ENCODE measurements around the gene OR1A2. TPM values are rescaled to one million over a fixed set of nuclear protein-coding genes. Genes with fewer than 3 reads are reported as not detected.

Gene OR1A2
- total RNA-seq (2012; rRNA removed) (not detected in 2 replicates), polyA plus RNA-seq (2012; rRNA removed) (not detected in 2 replicates), Bru-seq, nascent RNA (not detected), BruChase-seq, experiment 1, labeled RNA remaining after a 6-hour chase (not detected), BruChase-seq, experiment 2, labeled RNA remaining after a 2-hour chase (not detected)
- polyA plus RNA-seq (2012; cell fraction: cytosol; rRNA removed): not detected in 2 replicates
- not detected in 2 replicates for polyA plus RNA-seq (2012; cell fraction: nucleus; rRNA removed; ENCODE audit: low replicate concordance)
- long read RNA-seq: 0 reads

GRCh38 chr17:3197219-3197618 is at the start of gene OR1A2:
TSS of gene OR1A2 (plus strand) at chr17:3197519. CDS start at chr17:3197519, 0 bp downstream.
- Histone ChIP-seq H3K27me3 (ENCODE audit: control insufficient read depth, insufficient read depth, low read length) (no peaks in the 10 kb centered on the region), H3K4me3 (ENCODE audit: insufficient read depth, low read depth, low read length) (no peak within 1 kb of the TSS), H3K56ac (ENCODE audit: extremely low read depth, insufficient read depth, low read length) (no peak within 1 kb of the TSS), H3K23ac (ENCODE audit: low read depth, low read length) (no peak within 1 kb of the TSS), H3K79me1 (ENCODE audit: low read depth in 1 of 2, low read length in 2 of 2) (no peaks in the 10 kb centered on the region), H3K36me3 (ENCODE audit: control insufficient read depth, insufficient read depth, low read length) (no peaks in the 10 kb centered on the region), H2AK9ac (replicated peaks; ENCODE audit: low read depth, low read length, poor library complexity) (no peak within 1 kb of the TSS), H3K9me3 (ENCODE audit: control insufficient read depth, insufficient read depth, low read length) (peaks cover 11% of the 10 kb centered on the region; the same call in 1 of the 2 replicates), H2BK5ac (ENCODE audit: low read depth, low read length, poor library complexity, severe bottlenecking) (no peak within 1 kb of the TSS), H3K4me1 (ENCODE audit: control insufficient read depth, insufficient read depth, low read length) (no peaks in the 10 kb centered on the region), H3K9ac (ENCODE audit: low read depth, low read length) (no peak within 1 kb of the TSS), H3K9me1 (ENCODE audit: insufficient read depth, low read length) (no peaks in the 10 kb centered on the region), H4K20me1 (ENCODE audit: insufficient read depth, low read length) (no peaks in the 10 kb centered on the region), H4K5ac (ENCODE audit: low read depth, low read length) (no peak within 1 kb of the TSS), H4K91ac (ENCODE audit: insufficient read depth, low read depth, low read length) (no peak within 1 kb of the TSS), H3K18ac (ENCODE audit: low read depth, low read length) (no peak within 1 kb of the TSS), H3K27ac (ENCODE audit: insufficient read depth, low read length) (no peak within 1 kb of the TSS), H2BK20ac (ENCODE audit: low read depth, low read length) (no peak within 1 kb of the TSS), H3K4ac (ENCODE audit: low read depth, low read length) (no peak within 1 kb of the TSS), H3K14ac (replicated peaks; ENCODE audit: low read depth, low read length) (no peak within 1 kb of the TSS), H2AK5ac (ENCODE audit: low read depth, low read length) (no peak within 1 kb of the TSS), H2BK15ac (ENCODE audit: low read depth, low read length) (no peak within 1 kb of the TSS), H2BK120ac (ENCODE audit: low read depth, low read length) (no peak within 1 kb of the TSS), H3K4me2 (ENCODE audit: low read depth, low read length) (no peak within 1 kb of the TSS), H2AFZ (replicated peaks; ENCODE audit: low read length, poor library complexity) (no peak within 1 kb of the TSS), H4K8ac (ENCODE audit: low read depth in 2 of 2, low read length in 2 of 2) (no peak within 1 kb of the TSS)
- TF ChIP-seq, protein P1, sequence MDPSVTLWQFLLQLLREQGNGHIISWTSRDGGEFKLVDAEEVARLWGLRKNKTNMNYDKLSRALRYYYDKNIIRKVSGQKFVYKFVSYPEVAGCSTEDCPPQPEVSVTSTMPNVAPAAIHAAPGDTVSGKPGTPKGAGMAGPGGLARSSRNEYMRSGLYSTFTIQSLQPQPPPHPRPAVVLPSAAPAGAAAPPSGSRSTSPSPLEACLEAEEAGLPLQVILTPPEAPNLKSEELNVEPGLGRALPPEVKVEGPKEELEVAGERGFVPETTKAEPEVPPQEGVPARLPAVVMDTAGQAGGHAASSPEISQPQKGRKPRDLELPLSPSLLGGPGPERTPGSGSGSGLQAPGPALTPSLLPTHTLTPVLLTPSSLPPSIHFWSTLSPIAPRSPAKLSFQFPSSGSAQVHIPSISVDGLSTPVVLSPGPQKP (IDR thresholded peaks at IDR 0.05; ENCODE audit: borderline replicate concordance, low read depth, low read length): no peak
- no peak for TF ChIP-seq MAZ (IDR thresholded peaks at IDR 0.05; ENCODE audit: borderline replicate concordance, low read depth, low read length)
- TF ChIP-seq POLR2A (IDR thresholded peaks at IDR 0.05; ENCODE audit: low read depth, low read length): no peak
- TF ChIP-seq RFX5 (IDR thresholded peaks at IDR 0.05; ENCODE audit: low read depth, low read length): no peak
- no peak for TF ChIP-seq MXI1 (IDR thresholded peaks at IDR 0.05; ENCODE audit: borderline replicate concordance, low read depth, low read length)
- TF ChIP-seq RCOR1 (IDR thresholded peaks at IDR 0.05; ENCODE audit: insufficient replicate concordance, low read length): no peak
- TF ChIP-seq, protein P2, sequence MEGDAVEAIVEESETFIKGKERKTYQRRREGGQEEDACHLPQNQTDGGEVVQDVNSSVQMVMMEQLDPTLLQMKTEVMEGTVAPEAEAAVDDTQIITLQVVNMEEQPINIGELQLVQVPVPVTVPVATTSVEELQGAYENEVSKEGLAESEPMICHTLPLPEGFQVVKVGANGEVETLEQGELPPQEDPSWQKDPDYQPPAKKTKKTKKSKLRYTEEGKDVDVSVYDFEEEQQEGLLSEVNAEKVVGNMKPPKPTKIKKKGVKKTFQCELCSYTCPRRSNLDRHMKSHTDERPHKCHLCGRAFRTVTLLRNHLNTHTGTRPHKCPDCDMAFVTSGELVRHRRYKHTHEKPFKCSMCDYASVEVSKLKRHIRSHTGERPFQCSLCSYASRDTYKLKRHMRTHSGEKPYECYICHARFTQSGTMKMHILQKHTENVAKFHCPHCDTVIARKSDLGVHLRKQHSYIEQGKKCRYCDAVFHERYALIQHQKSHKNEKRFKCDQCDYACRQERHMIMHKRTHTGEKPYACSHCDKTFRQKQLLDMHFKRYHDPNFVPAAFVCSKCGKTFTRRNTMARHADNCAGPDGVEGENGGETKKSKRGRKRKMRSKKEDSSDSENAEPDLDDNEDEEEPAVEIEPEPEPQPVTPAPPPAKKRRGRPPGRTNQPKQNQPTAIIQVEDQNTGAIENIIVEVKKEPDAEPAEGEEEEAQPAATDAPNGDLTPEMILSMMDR (conservative IDR thresholded peaks at IDR 0.05; ENCODE audit: low read depth, low read length): no peak
- TF ChIP-seq RAD21 (IDR thresholded peaks at IDR 0.05; ENCODE audit: low read length): no peak
- no peak for TF ChIP-seq MAFK (IDR thresholded peaks at IDR 0.05; ENCODE audit: low read depth, low read length)
- intact Hi-C loops (cut with micrococcal nuclease) (no loop called here), dilution Hi-C loops (cut with HindIII; ENCODE audit: low sequenced_read_pairs, unreplicated experiment) (no loop called here), in situ Hi-C loops (cut with MboI; ENCODE audit: low sequenced_read_pairs) (no loop called here)
- no peak for ATAC-seq (ENCODE audit: low read depth)
- no CpG with 5 or more reads among the region's 4 CpGs for WGBS, 2 experiments (ENCODE audit: extremely low coverage in 2 of 2, insufficient read length in 1 of 2)
- no peak for DNase-seq
- ChIA-PET CTCF (no interaction called here), POLR2A (ENCODE audit: unreplicated experiment) (no interaction called here)
- no TSS peak for BruUV-seq (replicated peaks)

Data from IMR-90 (cell line).